Esophagus squamous epithelium (tissue), 5 donors: ENCODE results near the gene CACNB4. TPM values are rescaled to one million over a fixed set of nuclear protein-coding genes. Genes with fewer than 3 reads are reported as not detected.
"Not testable (repeated sequence)": the region's sequence is repeated elsewhere in the genome, so short reads cannot be mapped to it uniquely, and the experiment has no call there.

Experiments used
- DNase-seq: peaks from one replicate; lab custom pipeline; 2025; lab: John Stamatoyannopoulos, UW
- H3K27ac ChIP-seq, 4 donors: fragments of 200-600 bp; sonication (generic); one replicate each; pipeline ENCODE4 v1.5.1; 2016 to 2019; ENCODE audit warnings: mild to moderate bottlenecking in 1 of 4
- H3K27me3 ChIP-seq, 4 donors: fragments of 200-600 bp; sonication (generic); 1 replicate in 3 of 4; 2 replicates in 1 of 4; pipeline versions ENCODE4 v1.5.1 to v1.6.0; 2017 to 2021; ENCODE audit warnings: antibody characterized with exemption in 1 of 4
- H3K36me3 ChIP-seq, 3 donors: fragments of 200-600 bp; sonication (generic); one replicate each; pipeline ENCODE4 v1.5.1; 2016 to 2019
- H3K4me1 ChIP-seq, 3 donors: fragments of 200-600 bp; sonication (generic); one replicate each; pipeline ENCODE4 v1.5.1; 2017 to 2019
- H3K4me3 ChIP-seq, 4 donors: fragments of 200-600 bp; sonication (generic); 1 replicate in 3 of 4; 2 replicates in 1 of 4; pipeline ENCODE4 v1.5.1; 2016 to 2019; ENCODE audit warnings: mild to moderate bottlenecking in 2 of 4, moderate library complexity in 1 of 4
- H3K9me3 ChIP-seq, 3 donors: fragments of 200-600 bp; sonication (generic); one replicate each; pipeline ENCODE4 v1.5.1; 2016 to 2019
- POLR2A ChIP-seq, 4 donors: fragments of 450-650 bp; IDR thresholded peaks; one replicate each; pipeline ENCODE4 v1.6.1; 2017; ENCODE audit warnings: antibody characterized with exemption in 4 of 4, mild to moderate bottlenecking in 4 of 4, moderate library complexity in 3 of 4
- WGBS, 2 donors: methylation state at CpG; one replicate each; pipeline ENCODE4 v1.1.5; 2018; 5-methylcytosine and 5-hydroxymethylcytosine counted together
- intact Hi-C: fragments of 100-400 bp; cut with DNase I; formaldehyde crosslinking; loops from one replicate; pipeline ENCODE4 v1.15.0; 2022
- total RNA-seq, 4 donors: library from RNA; depleted of rRNA; stranded (reverse); fragments of >200 nt; gene quantifications; one replicate each; pipeline ENCODE4 v1.1.0, GENCODE V29; 2016
- TF ChIP-seq, protein P1 (sequence below), 6 experiments: fragments of 450-650 bp in 4 of 6; fragments of 200-600 bp in 2 of 6; sonication (generic) in 2 of 6; IDR thresholded peaks; one replicate each; pipeline ENCODE4 v1.5.1; 2016 to 2019; ENCODE audit warnings: antibody characterized with exemption in 6 of 6, mild to moderate bottlenecking in 4 of 6, moderate library complexity in 4 of 6
- donor health status: DM: yes; HTN: yes; CAD: no.

The CACNB4 gene
- total RNA-seq, 4 donors from 2014 or later = 6.1 to 11.1 (median 7.2) TPM

DNA sequence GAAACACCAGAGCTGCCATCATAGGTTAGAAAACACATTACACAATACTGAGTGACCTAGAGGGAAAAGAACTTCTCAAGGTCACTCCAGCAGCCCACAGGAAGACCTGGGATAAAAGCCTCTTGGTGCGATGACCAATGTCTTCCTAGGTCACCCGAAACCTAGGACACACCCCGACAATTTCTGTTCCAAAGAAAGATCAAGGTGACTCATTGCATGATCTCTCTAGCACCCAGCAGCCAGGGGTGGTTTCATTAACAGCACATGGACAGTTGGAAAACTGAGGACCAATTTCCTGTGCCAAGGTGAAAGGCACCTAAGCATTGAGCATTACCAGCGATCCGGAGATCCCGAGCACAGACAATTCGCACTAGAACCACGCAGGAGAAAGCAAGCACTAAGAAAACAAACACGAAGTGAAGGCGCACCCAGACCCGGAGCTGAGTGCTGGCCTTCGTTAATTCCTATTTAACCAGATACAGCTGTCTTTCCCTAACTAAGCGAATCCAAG is 1.5 kb downstream of the CACNB4 start:
- H3K9me3 ChIP-seq = no peaks in the 10 kb centered on the region
- H3K27ac ChIP-seq = peak overlapping the region; percentile 69 to 81 (median 74)
- WGBS, 2 donors = 1 to 3% methylated on average over 12 of the region's 13 CpGs
- H3K4me3 ChIP-seq = peak overlapping the region; percentile 63 to 77 (median 68)
- TF ChIP-seq, protein P1, sequence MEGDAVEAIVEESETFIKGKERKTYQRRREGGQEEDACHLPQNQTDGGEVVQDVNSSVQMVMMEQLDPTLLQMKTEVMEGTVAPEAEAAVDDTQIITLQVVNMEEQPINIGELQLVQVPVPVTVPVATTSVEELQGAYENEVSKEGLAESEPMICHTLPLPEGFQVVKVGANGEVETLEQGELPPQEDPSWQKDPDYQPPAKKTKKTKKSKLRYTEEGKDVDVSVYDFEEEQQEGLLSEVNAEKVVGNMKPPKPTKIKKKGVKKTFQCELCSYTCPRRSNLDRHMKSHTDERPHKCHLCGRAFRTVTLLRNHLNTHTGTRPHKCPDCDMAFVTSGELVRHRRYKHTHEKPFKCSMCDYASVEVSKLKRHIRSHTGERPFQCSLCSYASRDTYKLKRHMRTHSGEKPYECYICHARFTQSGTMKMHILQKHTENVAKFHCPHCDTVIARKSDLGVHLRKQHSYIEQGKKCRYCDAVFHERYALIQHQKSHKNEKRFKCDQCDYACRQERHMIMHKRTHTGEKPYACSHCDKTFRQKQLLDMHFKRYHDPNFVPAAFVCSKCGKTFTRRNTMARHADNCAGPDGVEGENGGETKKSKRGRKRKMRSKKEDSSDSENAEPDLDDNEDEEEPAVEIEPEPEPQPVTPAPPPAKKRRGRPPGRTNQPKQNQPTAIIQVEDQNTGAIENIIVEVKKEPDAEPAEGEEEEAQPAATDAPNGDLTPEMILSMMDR (IDR thresholded peaks at IDR 0.05) = no peak
- peaks cover 0 to 49% (median 10%) of the 10 kb centered on the region in 3 donors for H3K4me1 ChIP-seq
- no peaks in the 10 kb centered on the region for H3K36me3 ChIP-seq
- no peak for DNase-seq
- peaks cover 0 to 43% (median 0%) of the 10 kb centered on the region in 4 donors for H3K27me3 ChIP-seq
- intact Hi-C loops = no loop called here

DNA sequence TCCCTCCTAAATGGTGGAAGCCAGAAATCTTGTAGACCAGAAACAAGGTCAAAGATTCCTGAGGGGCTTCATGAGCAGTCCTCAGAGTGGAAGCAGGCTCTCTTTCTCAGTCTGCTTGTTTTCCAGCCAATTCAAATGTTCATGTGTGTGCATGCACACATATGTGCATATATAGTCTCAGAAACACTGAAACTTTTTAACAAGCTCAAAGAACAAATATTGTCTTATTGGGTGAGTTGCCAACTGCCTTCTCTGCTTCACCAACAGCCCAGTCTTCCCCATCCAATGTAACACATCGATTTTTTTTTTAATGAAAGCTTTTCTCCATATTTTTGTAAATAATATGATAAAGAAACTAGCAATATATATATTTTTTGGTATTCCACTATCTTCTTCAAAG is 3.7 kb downstream of the CACNB4 start:
- intact Hi-C loops = no loop called here
- H3K27ac ChIP-seq = no peak overlapping the region

DNA sequence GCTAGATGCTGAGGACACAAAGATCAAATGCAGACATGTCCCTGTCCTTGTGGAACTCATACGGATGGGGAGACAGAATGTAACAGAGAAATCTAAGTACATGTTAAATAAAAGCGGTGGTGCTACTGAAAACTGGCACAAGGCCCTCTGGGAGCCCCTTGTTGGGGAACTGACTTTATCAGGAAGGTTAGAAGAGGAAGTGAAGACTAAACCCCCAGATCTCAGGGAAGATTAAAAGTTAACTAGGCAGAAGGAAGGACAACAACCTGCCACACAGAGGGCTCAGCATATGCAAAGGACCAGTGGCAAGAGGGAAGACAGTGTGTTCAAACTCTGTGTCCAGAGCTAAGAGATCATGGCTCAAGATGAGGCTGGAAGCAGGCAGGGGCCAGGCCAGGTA is 4.8 kb downstream of the CACNB4 start:
- peaks cover 6 to 47% (median 9%) of the 10 kb centered on the region in 3 donors for H3K4me1 ChIP-seq
- no peaks in the 10 kb centered on the region for H3K36me3 ChIP-seq
- DNase-seq = no peak
- intact Hi-C loops = no loop called here
- no peaks in the 10 kb centered on the region for H3K9me3 ChIP-seq
- H3K4me3 ChIP-seq = no peak overlapping the region
- H3K27ac ChIP-seq = peak overlapping the region in 1 of 4 donors; percentile 25
- H3K27me3 ChIP-seq = peaks cover 0 to 14% (median 0%) of the 10 kb centered on the region in 4 donors
- TF ChIP-seq, protein P1 (IDR thresholded peaks at IDR 0.05) = no peak
- no peak for TF ChIP-seq POLR2A (IDR thresholded peaks at IDR 0.05)
- 70 to 86% methylated on average over 2 of the region's 2 CpGs for WGBS, 2 donors

More for the DNA sequence above, 3.7 kb downstream of the CACNB4 start:
- no peaks in the 10 kb centered on the region for H3K36me3 ChIP-seq
- 42 to 45% methylated on average over 1 of the region's 1 CpG for WGBS, 2 donors
- H3K9me3 ChIP-seq = no peaks in the 10 kb centered on the region
- no peak for TF ChIP-seq POLR2A (IDR thresholded peaks at IDR 0.05)
- TF ChIP-seq, protein P1 (IDR thresholded peaks at IDR 0.05) = no peak
- H3K27me3 ChIP-seq = peaks cover 0 to 26% (median 0%) of the 10 kb centered on the region in 4 donors
- H3K4me3 ChIP-seq = no peak overlapping the region
- no peak for DNase-seq
- H3K4me1 ChIP-seq = peaks cover 0 to 49% (median 10%) of the 10 kb centered on the region in 3 donors

DNA sequence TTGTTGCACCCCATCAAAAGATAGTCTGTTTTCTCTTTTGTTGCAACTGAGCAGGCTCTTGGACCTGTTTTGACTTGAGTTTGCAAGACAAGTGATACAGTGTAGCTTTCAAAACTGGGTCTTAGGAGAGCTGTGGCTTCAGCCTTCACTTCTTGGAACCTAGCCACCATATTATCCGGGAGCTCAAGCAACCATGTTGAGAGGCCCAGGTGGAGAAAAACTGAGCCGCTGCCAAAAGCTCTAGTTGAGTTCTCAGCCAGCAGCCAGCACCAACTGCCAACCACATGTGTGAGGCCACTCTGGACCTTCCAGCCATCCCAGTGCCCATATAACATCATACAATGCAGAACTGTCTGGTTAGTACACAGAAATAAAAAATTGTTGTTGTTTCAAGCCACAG is 5.4 kb downstream of the CACNB4 start:
- 14 to 24% methylated on average over 2 of the region's 2 CpGs for WGBS, 2 donors
- Histone ChIP-seq H3K36me3 (no peaks in the 10 kb centered on the region), H3K9me3 (no peaks in the 10 kb centered on the region), H3K27ac (peak overlapping the region in 2 of 4 donors; percentile 18 to 25), H3K4me1 (peaks cover 5 to 45% (median 9%) of the 10 kb centered on the region in 3 donors), H3K4me3 (no peak overlapping the region), H3K27me3 (peaks cover 0 to 9% (median 0%) of the 10 kb centered on the region in 4 donors)
- no peak for DNase-seq
- TF ChIP-seq, protein P1 (IDR thresholded peaks at IDR 0.05) = no peak
- no peak for TF ChIP-seq POLR2A (IDR thresholded peaks at IDR 0.05)
- intact Hi-C loops = no loop called here

DNA sequence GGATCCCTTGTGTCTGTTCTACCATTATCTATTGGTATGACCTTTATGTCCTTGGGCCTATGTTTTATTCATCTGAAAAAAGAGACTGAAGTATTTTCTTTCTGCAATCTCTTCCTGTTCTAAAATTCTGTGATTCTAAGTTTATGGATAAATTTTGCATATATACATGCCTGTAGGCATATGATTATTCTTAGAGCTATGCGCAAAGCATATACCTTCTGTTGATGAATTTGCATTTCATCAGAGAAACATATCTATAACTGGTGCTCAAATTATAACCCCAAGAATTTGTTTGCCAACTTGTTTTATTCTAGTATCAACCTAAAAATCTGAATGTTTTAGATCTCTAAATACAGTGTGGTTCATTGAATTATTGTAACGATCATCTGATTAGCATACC is 6.7 kb downstream of the CACNB4 start:
- Histone ChIP-seq H3K9me3 (no peaks in the 10 kb centered on the region), H3K27ac (no peak overlapping the region), H3K4me3 (no peak overlapping the region), H3K27me3 (peaks cover 0 to 2% (median 0%) of the 10 kb centered on the region in 4 donors), H3K4me1 (peaks cover 0 to 32% (median 9%) of the 10 kb centered on the region in 3 donors), H3K36me3 (no peaks in the 10 kb centered on the region)
- intact Hi-C loops = no loop called here
- WGBS, 2 donors = 84 to 86% methylated on average over 2 of the region's 2 CpGs
- DNase-seq = no peak
- TF ChIP-seq, protein P1 (IDR thresholded peaks at IDR 0.05) = no peak
- no peak for TF ChIP-seq POLR2A (IDR thresholded peaks at IDR 0.05)

DNA sequence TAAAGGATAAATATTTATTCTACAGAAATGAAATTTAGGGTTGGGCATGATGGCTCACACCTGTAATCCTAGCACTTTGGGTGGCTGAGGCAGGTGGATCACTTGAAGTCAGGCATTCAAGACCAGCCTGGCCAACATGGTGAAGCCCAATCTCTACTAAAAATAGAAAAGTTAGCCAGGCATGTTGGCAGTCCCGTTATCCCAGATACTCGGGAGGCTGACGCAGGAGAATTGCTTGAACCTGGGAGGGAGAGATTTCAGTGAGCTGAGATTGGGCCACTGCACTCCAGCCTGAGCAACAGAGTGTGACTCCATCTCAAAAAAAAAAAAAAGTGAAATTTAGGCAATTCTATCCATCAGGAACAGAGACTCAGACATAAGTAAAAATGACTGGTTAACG is 8.1 kb downstream of the CACNB4 start:
- intact Hi-C loops, H3K27me3 ChIP-seq, DNase-seq, H3K9me3 ChIP-seq, H3K27ac ChIP-seq, H3K4me3 ChIP-seq, H3K36me3 ChIP-seq: not testable (repeated sequence)
- peaks cover 0 to 20% (median 9%) of the 10 kb centered on the region in 3 donors for H3K4me1 ChIP-seq
- WGBS, 2 donors = 90 to 93% methylated on average over 4 of the region's 4 CpGs
